GM21717 (cell line): ENCODE results near the gene CSF2.
"Not testable (repeated sequence)": the region's sequence is repeated elsewhere in the genome, so short reads cannot be mapped to it uniquely, and the experiment has no call there.

Experiments
- ATAC-seq: cut with Tn5 transposase; IDR thresholded peaks from one replicate; pipeline ENCODE4 v1.9.1; 2021; ENCODE audit warnings: mild to moderate bottlenecking, moderate library complexity; ENCODE audit not compliant: unreplicated experiment

The CSF2 gene

GRCh38 chr5:132105688-132106087, 32.1 kb downstream of the CSF2 start:
- no peak for ATAC-seq

GRCh38 chr5:132108495-132108894, 34.9 kb downstream of the CSF2 start:
- ATAC-seq: not testable (repeated sequence)

DNA sequence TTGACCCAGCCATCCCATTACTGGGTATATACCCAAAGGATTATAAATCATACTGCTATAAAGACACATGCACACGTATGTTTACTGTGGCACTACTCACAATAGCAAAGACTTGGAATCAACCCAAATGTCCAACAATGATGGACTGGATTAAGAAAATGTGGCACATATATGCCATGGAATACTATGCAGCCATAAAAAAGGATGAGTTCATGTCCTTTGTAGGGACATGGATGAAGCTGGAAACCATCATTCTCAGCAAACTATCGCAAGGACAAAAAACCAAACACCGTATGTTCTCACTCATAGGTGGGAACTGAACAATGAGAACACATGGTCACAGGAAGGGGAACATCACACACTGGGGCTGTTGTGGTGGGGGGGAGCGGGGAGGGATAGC, 35.4 kb downstream of the CSF2 start:
- ATAC-seq: not testable (repeated sequence)

- ATAC-seq: no peak
Measured at GRCh38 chr5:132109494-132110053, 36.0 kb downstream of the CSF2 start.

- ATAC-seq: no peak
Measured at GRCh38 chr5:132110195-132110594, 36.6 kb downstream of the CSF2 start.

- ATAC-seq: no peak
Measured at GRCh38 chr5:132110930-132111329, 37.3 kb downstream of the CSF2 start.

DNA sequence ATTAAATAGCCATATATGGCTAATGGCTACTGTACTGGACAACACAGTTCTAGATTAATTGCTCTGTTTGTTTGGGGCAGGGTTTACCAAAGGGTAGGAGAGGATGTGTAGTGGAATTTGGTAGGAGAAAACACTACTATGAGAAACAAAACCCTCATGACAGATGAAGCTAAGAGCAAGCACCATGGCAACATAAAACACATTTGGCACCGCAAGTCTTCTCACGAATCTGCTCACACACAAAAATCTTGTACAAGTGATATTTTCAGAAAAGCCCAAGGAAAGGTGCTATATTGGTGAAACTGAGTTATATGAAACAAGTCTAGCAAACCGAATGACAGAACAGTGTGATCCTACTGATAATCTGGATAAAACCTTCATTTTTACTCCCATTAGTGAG, 38.5 kb downstream of the CSF2 start:
- no peak for ATAC-seq

GRCh38 chr5:132114150-132115121, 40.8 kb downstream of the CSF2 start:
- no peak for ATAC-seq

GRCh38 chr5:132115375-132115774, 41.8 kb downstream of the CSF2 start:
- ATAC-seq: no peak

DNA sequence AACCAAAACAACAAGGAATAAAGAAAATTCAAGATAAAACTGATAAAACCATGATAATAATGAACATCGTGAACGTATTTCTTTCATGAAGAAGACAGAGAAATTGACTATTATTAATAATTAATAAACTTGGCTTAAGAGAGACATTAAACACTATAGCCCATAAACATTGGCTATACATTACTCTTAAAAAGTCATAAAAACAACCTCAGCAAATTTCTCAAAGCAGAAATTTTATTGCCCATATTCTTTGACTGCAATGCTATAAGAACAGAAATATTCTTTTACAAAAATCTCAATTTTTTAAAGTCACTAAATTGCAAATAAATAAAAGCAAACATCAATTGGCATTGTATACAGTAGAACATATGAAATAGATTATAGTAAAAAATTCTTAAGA, 42.5 kb downstream of the CSF2 start:
- ATAC-seq: no peak

DNA sequence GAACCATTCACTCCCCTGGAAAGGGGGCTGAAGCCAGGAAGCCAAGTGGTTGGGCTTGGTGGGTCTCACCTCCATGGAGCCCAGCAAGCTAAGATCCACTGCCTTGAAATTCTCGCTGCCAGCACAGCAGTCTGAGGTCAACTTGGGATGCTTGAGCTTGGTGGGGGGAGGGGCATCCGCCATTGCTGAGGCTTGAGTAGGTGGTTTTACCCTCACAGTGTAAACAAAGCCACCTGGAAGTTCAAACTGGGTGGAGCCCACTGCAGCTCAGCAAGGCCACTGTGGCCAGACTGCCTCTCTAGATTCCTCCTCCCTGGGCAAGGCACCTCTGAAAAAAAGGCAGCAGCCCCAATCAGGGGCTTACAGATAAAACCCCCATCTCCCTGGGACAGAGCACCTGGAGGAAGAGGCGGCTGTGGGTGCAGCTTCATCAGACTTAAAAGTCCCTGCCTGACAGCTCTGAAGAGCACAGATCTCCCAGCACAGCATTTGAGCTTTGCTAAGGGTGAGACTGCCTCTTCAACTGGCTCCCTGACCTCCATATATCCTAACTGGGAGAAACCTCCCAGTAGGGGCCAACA, 43.4 kb downstream of the CSF2 start:
- not testable (repeated sequence) for ATAC-seq

- not testable (repeated sequence) for ATAC-seq
Measured at GRCh38 chr5:132120717-132121116, 47.1 kb downstream of the CSF2 start.

DNA sequence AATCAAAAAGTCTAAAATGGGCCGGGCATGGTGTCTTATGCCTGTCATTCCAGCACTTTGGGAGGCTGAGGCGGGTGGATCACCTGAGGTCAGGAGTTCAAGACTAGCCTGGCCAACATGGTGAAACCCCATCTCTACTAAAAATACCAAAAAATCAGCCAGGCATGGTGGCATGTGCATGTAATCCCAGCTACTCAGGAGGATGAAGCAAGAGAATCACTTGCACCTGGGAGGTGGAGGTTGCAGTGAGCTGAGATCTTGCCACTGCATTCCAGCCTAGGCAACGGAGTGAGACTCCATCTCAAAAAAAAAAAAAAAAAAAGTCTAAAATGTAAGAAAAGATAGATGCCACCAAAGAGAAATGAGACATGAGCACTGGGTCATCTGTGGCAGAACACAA, 49.4 kb downstream of the CSF2 start:
- not testable (repeated sequence) for ATAC-seq

GRCh38 chr5:132123578-132123977, 50.0 kb downstream of the CSF2 start:
- not testable (repeated sequence) for ATAC-seq
